Fibroblast of upper back skin (primary cell): ENCODE results near the gene CFAP74.
"Not testable (repeated sequence)": the region's sequence is repeated elsewhere in the genome, so short reads cannot be mapped to it uniquely, and the experiment has no call there.

Source experiments
- DNase-seq: peaks from one replicate; pipeline ENCODE4 v3.0.0-alpha.2; 2013

CFAP74 gene

GRCh38 chr1:1892763-1893120 is 110.8 kb downstream of the CFAP74 start:
- DNase-seq = no peak

GRCh38 chr1:1892079-1892762 is 111.4 kb downstream of the CFAP74 start:
- DNase-seq = no peak

- peak; percentile 55 for DNase-seq
These were observed 112.1 kb downstream of the CFAP74 start for GRCh38 chr1:1891349-1892078.

DNA sequence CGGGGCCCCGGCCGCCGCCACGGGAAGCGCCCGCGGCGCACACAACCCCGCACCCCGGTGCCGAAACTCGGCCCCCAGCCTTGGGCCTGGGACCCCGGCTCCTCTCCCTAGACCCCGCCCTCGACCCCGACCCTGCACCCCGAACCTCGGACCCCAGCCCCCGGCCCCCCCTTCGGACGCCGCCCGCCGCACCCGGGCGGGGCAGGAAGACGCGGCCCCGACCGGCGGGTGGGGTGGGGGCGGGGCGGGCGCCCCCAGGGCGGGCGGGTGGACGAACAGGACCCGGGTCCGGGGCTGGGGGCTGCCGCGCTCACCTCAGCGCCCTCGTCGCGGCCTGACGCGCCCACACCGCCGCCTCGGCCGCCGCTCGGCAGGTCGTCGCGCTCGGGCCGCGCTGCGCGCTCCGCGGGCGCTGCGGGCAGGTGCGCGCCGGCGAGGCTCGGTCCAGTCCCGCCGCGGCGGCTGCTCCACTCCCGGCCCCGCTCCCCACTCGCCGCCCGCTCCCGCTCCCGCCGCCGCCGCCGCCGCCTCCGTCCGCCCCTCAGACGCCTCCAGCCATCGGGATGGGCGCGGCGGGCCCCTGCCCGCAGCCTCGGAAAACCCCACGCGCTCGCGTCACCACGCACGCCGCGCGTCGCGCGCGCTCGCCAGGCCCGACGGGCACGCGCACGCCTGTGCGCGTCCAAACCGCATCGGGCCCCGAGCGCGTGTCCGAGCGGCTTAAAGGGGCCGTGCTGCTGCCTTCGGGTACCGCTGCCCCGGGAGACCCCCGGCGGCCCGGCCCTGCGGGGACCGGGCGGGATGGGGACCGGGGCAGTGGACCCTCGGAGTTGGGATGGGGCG is 112.9 kb downstream of the CFAP74 start, which contains the start of gene GNB1:
Gene GNB1, minus strand, starts transcription at position 582 of the 843 bp plus-strand sequence. CDS start 65,634 bp downstream, outside the sequence.
- DNase-seq = peak; percentile 87

GRCh38 chr1:1889847-1890505 is 113.6 kb downstream of the CFAP74 start:
- DNase-seq = peak; percentile 57

DNA sequence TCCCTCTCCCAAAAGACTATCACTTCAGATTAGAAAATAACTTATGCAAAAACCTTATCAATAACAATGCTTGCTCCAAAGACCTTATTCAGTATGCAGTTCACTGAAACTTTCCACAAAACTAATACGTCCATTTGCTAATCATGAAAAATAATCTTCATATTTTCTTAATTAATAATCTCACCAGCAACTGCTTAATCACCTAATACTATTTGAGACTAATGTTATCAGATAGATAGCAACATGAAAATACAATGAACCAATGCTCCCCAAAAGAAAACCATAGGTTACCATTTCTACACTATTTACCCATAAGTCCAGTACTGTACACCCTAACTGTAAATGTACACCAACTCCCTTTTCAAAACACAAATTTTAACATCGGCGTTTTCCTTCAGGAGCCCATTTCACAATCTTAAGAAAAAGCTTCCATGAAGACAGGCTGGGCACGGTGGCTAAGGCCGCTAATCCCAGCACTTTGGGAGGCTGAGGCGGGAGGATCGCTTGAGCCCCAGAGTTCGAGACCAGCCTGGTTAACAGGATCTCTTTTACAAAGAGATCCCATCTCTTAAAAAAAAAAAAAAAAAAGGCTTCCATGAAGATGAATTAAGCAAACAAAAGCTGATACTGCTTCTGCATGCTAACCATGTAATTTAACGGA is 114.4 kb downstream of the CFAP74 start:
- DNase-seq = no peak

- DNase-seq = not testable (repeated sequence)
These were observed 119.7 kb downstream of the CFAP74 start for GRCh38 chr1:1883890-1884289.

- DNase-seq = no peak
These were observed 120.3 kb downstream of the CFAP74 start for GRCh38 chr1:1883092-1883873.

- DNase-seq = no peak
These were observed 121.9 kb downstream of the CFAP74 start for GRCh38 chr1:1881727-1882126.

GRCh38 chr1:1880617-1881312 is 122.8 kb downstream of the CFAP74 start:
- no peak for DNase-seq

GRCh38 chr1:1879942-1880341 is 123.6 kb downstream of the CFAP74 start:
- no peak for DNase-seq

- DNase-seq = no peak
These were observed 125.6 kb downstream of the CFAP74 start for GRCh38 chr1:1877865-1878436.

- DNase-seq = peak; percentile 33
These were observed 127.2 kb downstream of the CFAP74 start for GRCh38 chr1:1876335-1876930.

- no peak for DNase-seq
These were observed 127.7 kb downstream of the CFAP74 start for GRCh38 chr1:1875932-1876331.

- DNase-seq = no peak
These were observed 128.7 kb downstream of the CFAP74 start for GRCh38 chr1:1874901-1875300.

- DNase-seq = no peak
These were observed 130.4 kb downstream of the CFAP74 start for GRCh38 chr1:1873186-1873585.

- DNase-seq = no peak
These were observed 131.1 kb downstream of the CFAP74 start for GRCh38 chr1:1872329-1872994.
